HepG2 (cell line): ENCODE results near the gene MTHFR. TPM values are rescaled to one million over a fixed set of nuclear protein-coding genes. Genes with fewer than 3 reads are reported as not detected.

Experiments used
- ATAC-seq: fragments of 200-7000 bp; cut with Tn5 transposase; 3 replicates; pipeline ENCODE4 v1.9.1; 2020; ENCODE audit warnings: mild to moderate bottlenecking, moderate library complexity
- BruUV-seq: library from RNA; stranded (reverse); fragments of 400-500 nt; replicated peaks from 2 replicates; lab custom pipeline; 2021; lab: Mats Ljungman, UMichigan
- CTCF ChIA-PET: fragments of 300-600 bp; formaldehyde crosslinking; extraction: SDS; loops from one replicate; lab custom pipeline; 2021; ENCODE audit warnings: low total read pairs, inconsistent platforms, low intra/inter-chr PET ratio; lab: Yijun Ruan, JAX
- POLR2A ChIA-PET: fragments of 350-600 bp; sonication (Branson Sonifier 250); formaldehyde crosslinking; loops from one replicate; lab custom pipeline; 2020; ENCODE audit warnings: antibody characterized with exemption, inconsistent platforms; lab: Yijun Ruan, JAX
- DNase-seq: peaks from one replicate; pipeline ENCODE4 v3.0.0-alpha.2; 2015; ENCODE audit warnings: low spot score
- FAIRE-seq: peaks from 3 replicates; lab custom pipeline; 2011; peaks lifted over from hg19 to GRCh38; lab: Jason Lieb, UNC
- H2AFZ ChIP-seq: one replicate; pipeline ENCODE4 v1.6.1; 2011; ENCODE audit warnings: low read length, inconsistent platforms
- H3K27ac ChIP-seq: fragments of 300-600 bp; 3 replicates; pipeline ENCODE4 v1.8.0; 2011; ENCODE audit warnings: mixed run types, mild to moderate bottlenecking, mixed read lengths, low read length, inconsistent platforms; ENCODE audit not compliant: insufficient read depth; ENCODE audit errors: extremely low read length
- H3K27me3 ChIP-seq, 2 experiments: fragments of 200-600 bp in 1 of 2; 2 replicates in 1 of 2; 3 replicates in 1 of 2; pipeline versions ENCODE4 v1.6.0 to v1.8.0; 2011; ENCODE audit warnings: low read length in 2 of 2, mild to moderate bottlenecking in 2 of 2, moderate library complexity in 2 of 2, inconsistent platforms in 1 of 2; ENCODE audit not compliant: insufficient read depth in 2 of 2, control insufficient read depth in 1 of 2
- H3K36me3 ChIP-seq, 2 experiments: fragments of 200-600 bp in 1 of 2; replicated peaks in 1 of 2; 2 replicates in 1 of 2; 3 replicates in 1 of 2; pipeline versions ENCODE4 v1.5.1 to v1.8.0; 2011; ENCODE audit warnings: low read length in 2 of 2, inconsistent platforms in 1 of 2; ENCODE audit not compliant: insufficient read depth in 2 of 2, control insufficient read depth in 1 of 2
- H3K4me1 ChIP-seq: 2 replicates; pipeline ENCODE4 v1.5.1; 2012; ENCODE audit warnings: low read length, inconsistent platforms; ENCODE audit not compliant: insufficient read depth
- H3K4me2 ChIP-seq: 2 replicates; pipeline ENCODE4 v1.6.0; 2011; ENCODE audit warnings: low read depth, low read length, inconsistent platforms
- H3K4me3 ChIP-seq, 3 experiments: fragments of 200-600 bp in 1 of 3; sonication (generic), shearing (Covaris generic) in 1 of 3; replicated peaks in 1 of 3; 2 replicates each; pipeline ENCODE4 v1.5.1; 2011 to 2016; ENCODE audit warnings: low read length in 3 of 3, inconsistent platforms in 2 of 3, low read depth in 2 of 3, mild to moderate bottlenecking in 2 of 3, control low read depth in 1 of 3, mixed read lengths in 1 of 3; ENCODE audit not compliant: insufficient read depth in 1 of 3
- H3K79me2 ChIP-seq: one replicate; pipeline ENCODE4 v1.6.1; 2011; ENCODE audit warnings: low read length, inconsistent platforms; ENCODE audit not compliant: insufficient read depth
- H3K9ac ChIP-seq: 2 replicates; pipeline ENCODE4 v1.6.0; 2011; ENCODE audit warnings: mild to moderate bottlenecking, low read depth, low read length, inconsistent platforms; ENCODE audit not compliant: insufficient read depth
- H3K9me3 ChIP-seq: 2 replicates; pipeline ENCODE4 v1.5.1; 2012; ENCODE audit warnings: mild to moderate bottlenecking, low read length
- H4K20me1 ChIP-seq: 2 replicates; pipeline ENCODE4 v1.6.0; 2011; ENCODE audit warnings: inconsistent platforms, mild to moderate bottlenecking, low read length, moderate library complexity; ENCODE audit not compliant: insufficient read depth
- AGO1 ChIP-seq: fragments of 200-400 bp; formaldehyde crosslinking; IDR thresholded peaks from 2 replicates; pipeline ENCODE4 v1.6.1; 2017; ENCODE audit warnings: mild to moderate bottlenecking, low read depth, low read length, moderate library complexity; ENCODE audit not compliant: poor library complexity, severe bottlenecking
- CBX5 ChIP-seq: sonication (generic); formaldehyde crosslinking; IDR thresholded peaks from 2 replicates; pipeline ENCODE4 v1.4.0; 2020; ENCODE audit warnings: missing genetic modification reagents, borderline replicate concordance
- CEBPB ChIP-seq: IDR thresholded peaks from 2 replicates; pipeline ENCODE4 v1.6.1; 2011; ENCODE audit warnings: low read depth, low read length, improper control_type of control experiment, borderline replicate concordance
- EHMT2 ChIP-seq: fragments of 200-600 bp; sonication (generic); IDR thresholded peaks from 2 replicates; pipeline ENCODE4 v1.7.0; 2017; ENCODE audit warnings: antibody characterized with exemption, low read depth, low read length, borderline replicate concordance
- ESRRA ChIP-seq: sonication (generic); formaldehyde crosslinking; IDR thresholded peaks from 2 replicates; pipeline ENCODE4 v1.5.1; 2020; ENCODE audit warnings: mild to moderate bottlenecking, low read depth, missing genetic modification reagents
- GATAD2A ChIP-seq: IDR thresholded peaks from 2 replicates; pipeline ENCODE4 v1.6.1; 2016
- HNF4A ChIP-seq: sonication (generic); formaldehyde crosslinking; IDR thresholded peaks from 2 replicates; pipeline ENCODE4 v1.4.0; 2020; ENCODE audit warnings: missing genetic modification reagents
- HNF4G ChIP-seq, 2 experiments: sonication (generic) in 1 of 2; formaldehyde crosslinking in 1 of 2; IDR thresholded peaks; 2 replicates each; pipeline versions ENCODE4 v1.4.0 to v1.6.1; 2011 to 2020; ENCODE audit warnings: borderline replicate concordance in 2 of 2, low read depth in 2 of 2, mild to moderate bottlenecking in 2 of 2, low read length in 1 of 2, missing genetic modification reagents in 1 of 2, moderate library complexity in 1 of 2
- JUND ChIP-seq: sonication (generic); formaldehyde crosslinking; IDR thresholded peaks from 2 replicates; pipeline ENCODE4 v1.8.0; 2022; ENCODE audit warnings: mild to moderate bottlenecking, missing genetic modification reagents
- MYNN ChIP-seq: sonication (generic); formaldehyde crosslinking; IDR thresholded peaks from 2 replicates; pipeline ENCODE4 v1.4.0; 2020; ENCODE audit warnings: mild to moderate bottlenecking, low read depth, missing genetic modification reagents
- NKX3-1 ChIP-seq: sonication (generic); formaldehyde crosslinking; IDR thresholded peaks from 2 replicates; pipeline ENCODE4 v1.5.0; 2020; ENCODE audit warnings: missing genetic modification reagents
- NRL ChIP-seq: sonication (generic); formaldehyde crosslinking; IDR thresholded peaks from 2 replicates; pipeline ENCODE4 v1.5.0; 2020; ENCODE audit warnings: missing genetic modification reagents, mild to moderate bottlenecking, moderate library complexity, borderline replicate concordance
- POLR2A ChIP-seq, 2 experiments: IDR thresholded peaks; 2 replicates each; pipeline ENCODE4 v1.6.1; 2011; ENCODE audit warnings: low read depth in 2 of 2, low read length in 2 of 2, mild to moderate bottlenecking in 1 of 2, moderate library complexity in 1 of 2; ENCODE audit not compliant: insufficient read depth in 1 of 2
- SIN3A ChIP-seq: IDR thresholded peaks from 2 replicates; pipeline ENCODE4 v1.6.1; 2011; ENCODE audit warnings: low read depth, mild to moderate bottlenecking, control low read depth, low read length, borderline replicate concordance
- SKI ChIP-seq: fragments of 450-650 bp; IDR thresholded peaks from one replicate; pipeline ENCODE4 v1.6.1; 2018; ENCODE audit warnings: mild to moderate bottlenecking; ENCODE audit not compliant: partially characterized antibody
- SP2 ChIP-seq: sonication (generic); formaldehyde crosslinking; IDR thresholded peaks from 2 replicates; pipeline ENCODE4 v1.5.1; 2020; ENCODE audit warnings: mild to moderate bottlenecking, missing genetic modification reagents
- YY1 ChIP-seq: IDR thresholded peaks from 2 replicates; pipeline ENCODE4 v1.6.1; 2011; ENCODE audit warnings: low read length, low read depth, moderate library complexity, mild to moderate bottlenecking; ENCODE audit not compliant: insufficient read depth, insufficient replicate concordance
- ZBTB7B ChIP-seq: sonication (generic); formaldehyde crosslinking; IDR thresholded peaks from 2 replicates; pipeline ENCODE4 v1.4.0; 2020; ENCODE audit warnings: missing genetic modification reagents
- ZNF263 ChIP-seq: sonication (generic); formaldehyde crosslinking; IDR thresholded peaks from 2 replicates; pipeline ENCODE4 v1.4.0; 2020; ENCODE audit warnings: missing genetic modification reagents
- ZNF556 ChIP-seq: sonication (generic); formaldehyde crosslinking; IDR thresholded peaks from 2 replicates; pipeline ENCODE4 v1.4.0; 2020; ENCODE audit warnings: mild to moderate bottlenecking, missing genetic modification reagents, borderline replicate concordance
- ZNF644 ChIP-seq: IDR thresholded peaks from 2 replicates; pipeline ENCODE4 v1.6.1; 2016; ENCODE audit warnings: low read depth
- WGBS: methylation state at CpG from one replicate; pipeline ENCODE4 v1.1.6; 2017; ENCODE audit warnings: low lambda C conversion rate; 5-methylcytosine and 5-hydroxymethylcytosine counted together
- in situ Hi-C: cut with HindIII; loops from 2 replicates; pipeline ENCODE4 v1.10.0; 2017; ENCODE audit warnings: low pct_unique_long_range_greater_than_20kb; ENCODE audit not compliant: extremely low pct_ligation_motif_present
- intact Hi-C: fragments of 100-400 bp; cut with micrococcal nuclease; formaldehyde crosslinking; loops from one replicate; pipeline ENCODE4 v1.10.0; 2022; ENCODE audit not compliant: unreplicated experiment
- polyA plus RNA-seq, 8 experiments: library from polyadenylated mRNA; depleted of rRNA in 3 of 8; stranded (reverse) in 7 of 8; unstranded in 1 of 8; fragments of >200 nt; fragmentation: Illumina TruSeq in 4 of 8; extraction: Trizol in 4 of 8; gene quantifications; 2 replicates each; pipeline versions ENCODE4 v1.2.1 to v1.2.3, GENCODE V29; 2011 to 2016; ENCODE audit warnings: low read depth in 4 of 8, missing spikeins in 1 of 8, mixed read lengths in 1 of 8; ENCODE audit not compliant: insufficient read depth in 1 of 8
- total RNA-seq, 5 experiments: library from RNA; depleted of rRNA; stranded (reverse); fragments of >200 nt; fragmentation: Illumina TruSeq; extraction: Trizol; gene quantifications; 2 replicates each; pipeline ENCODE4 v1.2.3, GENCODE V29; 2016; ENCODE audit warnings: low read depth in 1 of 5
- TF ChIP-seq, protein P1 (sequence below): sonication (generic); formaldehyde crosslinking; IDR thresholded peaks from 2 replicates; pipeline ENCODE4; 2020; ENCODE audit warnings: missing genetic modification reagents, mild to moderate bottlenecking, borderline replicate concordance

Gene MTHFR
- total and polyA plus RNA-seq, 2 of the 13 experiments (the other 11 are each of a cell fraction or from before 2014, with no cell fraction given): 3.8 to 8.2 TPM

- Histone ChIP-seq H3K36me3 (no peaks in the 10 kb centered on the region), H3K27me3 (peaks cover 0 to 3% of the 10 kb centered on the region in 2 experiments; a peak in 2 of 5 replicates), H3K27ac (peak overlapping the region; percentile 71), H3K9me3 (no peaks in the 10 kb centered on the region), H2AFZ (no peak overlapping the region), H4K20me1 (no peaks in the 10 kb centered on the region), H3K79me2 (no peaks in the 10 kb centered on the region), H3K4me1 (peaks cover 43% of the 10 kb centered on the region), H3K4me2 (peak overlapping the region; percentile 88), H3K9ac (peak overlapping the region; percentile 75), H3K4me3 (peak overlapping the region; percentile 86 to 99 (median 98))
- intact Hi-C loops: no loop called here
- in situ Hi-C loops: no loop called here
- ATAC-seq: peak; percentile 61
- POLR2A ChIA-PET: interaction anchor here (0.7 to 3.5 kb wide), 16 partner anchors 10 to 474 kb away, joined by 3 to 17 read pairs (median 4); partner anchors contain the start of genes CLCN6, FBXO2, FBXO44 and FBXO6
- peak; percentile 65 for DNase-seq
- peak; percentile 39 for FAIRE-seq
- WGBS: 53% methylated on average over 5 of the region's 15 CpGs
- CTCF ChIA-PET: no interaction called here
- TSS peak; percentile 81 for BruUV-seq
- TF ChIP-seq GATAD2A (CRISPR knock-in tag): peak; percentile 38; the same call in 1 of the 2 replicates
- TF ChIP-seq ZNF556 (CRISPR knock-in tag): no peak
- TF ChIP-seq CEBPB: peak; percentile 84
- 0 out of 2 replicates have a peak, but pooled peaks have one; percentile 11 for TF ChIP-seq CBX5 (CRISPR knock-in tag)
- TF ChIP-seq ZNF644 (CRISPR knock-in tag): 0 out of 2 replicates have a peak, but pooled peaks have one; percentile 53
- TF ChIP-seq MYNN: no peak
- TF ChIP-seq, protein P1, sequence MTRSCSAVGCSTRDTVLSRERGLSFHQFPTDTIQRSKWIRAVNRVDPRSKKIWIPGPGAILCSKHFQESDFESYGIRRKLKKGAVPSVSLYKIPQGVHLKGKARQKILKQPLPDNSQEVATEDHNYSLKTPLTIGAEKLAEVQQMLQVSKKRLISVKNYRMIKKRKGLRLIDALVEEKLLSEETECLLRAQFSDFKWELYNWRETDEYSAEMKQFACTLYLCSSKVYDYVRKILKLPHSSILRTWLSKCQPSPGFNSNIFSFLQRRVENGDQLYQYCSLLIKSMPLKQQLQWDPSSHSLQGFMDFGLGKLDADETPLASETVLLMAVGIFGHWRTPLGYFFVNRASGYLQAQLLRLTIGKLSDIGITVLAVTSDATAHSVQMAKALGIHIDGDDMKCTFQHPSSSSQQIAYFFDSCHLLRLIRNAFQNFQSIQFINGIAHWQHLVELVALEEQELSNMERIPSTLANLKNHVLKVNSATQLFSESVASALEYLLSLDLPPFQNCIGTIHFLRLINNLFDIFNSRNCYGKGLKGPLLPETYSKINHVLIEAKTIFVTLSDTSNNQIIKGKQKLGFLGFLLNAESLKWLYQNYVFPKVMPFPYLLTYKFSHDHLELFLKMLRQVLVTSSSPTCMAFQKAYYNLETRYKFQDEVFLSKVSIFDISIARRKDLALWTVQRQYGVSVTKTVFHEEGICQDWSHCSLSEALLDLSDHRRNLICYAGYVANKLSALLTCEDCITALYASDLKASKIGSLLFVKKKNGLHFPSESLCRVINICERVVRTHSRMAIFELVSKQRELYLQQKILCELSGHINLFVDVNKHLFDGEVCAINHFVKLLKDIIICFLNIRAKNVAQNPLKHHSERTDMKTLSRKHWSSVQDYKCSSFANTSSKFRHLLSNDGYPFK (CRISPR knock-in tag): peak; percentile 97
- peak; percentile 70 for TF ChIP-seq HNF4A (CRISPR knock-in tag)
- TF ChIP-seq POLR2A (IDR thresholded peaks at IDR 0.05; ENCODE audit: insufficient read depth in 1 of 2, low read depth in 2 of 2, low read length in 2 of 2): peak in 1 of 2 experiments; percentile 23; a peak in 1 of 4 replicates
- peak; percentile 52; the same call in 1 of the 2 replicates for TF ChIP-seq HNF4G (IDR thresholded peaks at IDR 0.05; ENCODE audit: borderline replicate concordance, low read depth, low read length)
- TF ChIP-seq HNF4G (CRISPR knock-in tag; IDR thresholded peaks at IDR 0.05; ENCODE audit: borderline replicate concordance, low read depth): no peak
- no peak for TF ChIP-seq ESRRA (CRISPR knock-in tag)
- TF ChIP-seq JUND (CRISPR knock-in tag): no peak
- no peak for TF ChIP-seq NKX3-1
- TF ChIP-seq EHMT2: peak; percentile 69; the same call in 1 of the 2 replicates
- no peak for TF ChIP-seq NRL (CRISPR knock-in tag)
- peak; percentile 85 for TF ChIP-seq YY1
- TF ChIP-seq SP2: no peak
- no peak for TF ChIP-seq ZNF263 (CRISPR knock-in tag)
- 0 out of 2 replicates have a peak, but pooled peaks have one; percentile 19 for TF ChIP-seq SIN3A
- 0 out of 2 replicates have a peak, but pooled peaks have one; percentile 5 for TF ChIP-seq ZBTB7B
- TF ChIP-seq AGO1: peak; percentile 2
- peak; percentile 17 for TF ChIP-seq SKI
Observed at GRCh38 chr1:11736746-11737639, 68.8 kb downstream of the MTHFR start.
